Measurements from ENCODE around the gene CACNA2D2.

- TF ChIP-seq POLR2A (IDR thresholded peaks at IDR 0.05) = no peak
- TF ChIP-seq CTCF (IDR thresholded peaks at IDR 0.05) = no peak
Observed at GRCh38 chr3:50319181-50319893, 184.1 kb downstream of the CACNA2D2 start.
